ENCODE data around the gene PLCD4.

Gene PLCD4

DNA sequence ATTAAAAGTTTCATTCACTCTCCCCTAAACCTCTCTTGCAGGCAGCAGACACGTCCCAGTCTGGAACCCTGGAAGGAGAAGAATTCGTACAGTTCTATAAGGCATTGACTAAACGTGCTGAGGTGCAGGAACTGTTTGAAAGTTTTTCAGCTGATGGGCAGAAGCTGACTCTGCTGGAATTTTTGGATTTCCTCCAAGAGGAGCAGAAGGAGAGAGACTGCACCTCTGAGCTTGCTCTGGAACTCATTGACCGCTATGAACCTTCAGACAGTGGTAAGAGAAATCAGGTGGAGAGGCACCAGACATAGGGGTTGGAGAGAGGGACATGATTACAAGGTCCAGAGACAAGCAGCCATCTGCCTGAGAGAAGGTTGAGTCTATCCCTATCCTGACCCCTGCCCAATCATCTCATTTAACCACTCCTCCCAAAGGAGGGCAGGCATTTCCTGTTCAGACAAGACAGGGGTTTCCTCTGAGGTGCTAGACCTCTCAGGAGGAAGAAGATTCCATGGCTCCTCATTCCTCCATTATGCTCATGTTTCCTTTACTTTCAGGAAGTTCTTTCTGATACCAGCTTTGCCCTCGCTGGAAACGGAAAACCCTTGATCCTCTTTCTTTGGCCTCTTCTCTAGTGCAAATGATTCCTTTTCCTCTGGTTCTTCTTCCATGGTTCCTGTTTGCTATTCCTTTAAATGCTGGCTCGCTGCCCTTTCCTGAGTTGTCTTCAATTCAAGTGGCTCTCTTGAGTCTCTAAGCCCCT is 15.1 kb downstream of the PLCD4 start:
- no peaks in the 10 kb centered on the region for H3K27me3 ChIP-seq (ENCODE audit: insufficient read depth, low read depth)
- no peaks in the 10 kb centered on the region for H3K79me2 ChIP-seq (ENCODE audit: insufficient read depth, low read depth)
- no peak overlapping the region for H3K27ac ChIP-seq
- H3K4me2 ChIP-seq, result no peak overlapping the region
- H3K4me1 ChIP-seq (ENCODE audit: low read depth, poor library complexity, severe bottlenecking), result no peaks in the 10 kb centered on the region
- H3K9ac ChIP-seq, result no peak overlapping the region
- TF ChIP-seq, protein P1, sequence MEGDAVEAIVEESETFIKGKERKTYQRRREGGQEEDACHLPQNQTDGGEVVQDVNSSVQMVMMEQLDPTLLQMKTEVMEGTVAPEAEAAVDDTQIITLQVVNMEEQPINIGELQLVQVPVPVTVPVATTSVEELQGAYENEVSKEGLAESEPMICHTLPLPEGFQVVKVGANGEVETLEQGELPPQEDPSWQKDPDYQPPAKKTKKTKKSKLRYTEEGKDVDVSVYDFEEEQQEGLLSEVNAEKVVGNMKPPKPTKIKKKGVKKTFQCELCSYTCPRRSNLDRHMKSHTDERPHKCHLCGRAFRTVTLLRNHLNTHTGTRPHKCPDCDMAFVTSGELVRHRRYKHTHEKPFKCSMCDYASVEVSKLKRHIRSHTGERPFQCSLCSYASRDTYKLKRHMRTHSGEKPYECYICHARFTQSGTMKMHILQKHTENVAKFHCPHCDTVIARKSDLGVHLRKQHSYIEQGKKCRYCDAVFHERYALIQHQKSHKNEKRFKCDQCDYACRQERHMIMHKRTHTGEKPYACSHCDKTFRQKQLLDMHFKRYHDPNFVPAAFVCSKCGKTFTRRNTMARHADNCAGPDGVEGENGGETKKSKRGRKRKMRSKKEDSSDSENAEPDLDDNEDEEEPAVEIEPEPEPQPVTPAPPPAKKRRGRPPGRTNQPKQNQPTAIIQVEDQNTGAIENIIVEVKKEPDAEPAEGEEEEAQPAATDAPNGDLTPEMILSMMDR (conservative IDR thresholded peaks at IDR 0.05; ENCODE audit: low read depth, low read length), result no peak
- no peaks in the 10 kb centered on the region for H3K36me3 ChIP-seq (ENCODE audit: insufficient read depth)
- no peak overlapping the region for H3K4me3 ChIP-seq (IDR thresholded peaks at IDR 0.05; ENCODE audit: insufficient read depth, low read depth, low read length)
- H2AFZ ChIP-seq (ENCODE audit: low read depth), result no peak overlapping the region
- H4K20me1 ChIP-seq (ENCODE audit: insufficient read depth), result no peaks in the 10 kb centered on the region

DNA sequence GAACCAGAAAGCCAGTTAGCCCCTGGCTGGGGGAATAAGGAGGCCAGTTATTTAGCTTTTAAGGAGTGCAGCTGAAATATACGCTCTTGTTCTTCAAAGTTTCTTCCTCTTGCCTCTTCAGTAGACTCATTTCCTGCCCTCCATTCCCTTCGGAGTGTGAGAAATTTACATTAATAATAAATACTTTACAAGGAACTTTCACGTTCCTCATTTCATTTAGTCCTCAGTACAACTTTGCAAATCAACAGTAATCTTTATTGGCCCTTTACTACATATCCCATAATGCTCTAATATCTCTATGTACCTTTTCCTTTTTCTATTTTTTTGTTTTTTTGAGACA is 15.6 kb downstream of the PLCD4 start:
- H3K36me3 ChIP-seq (ENCODE audit: insufficient read depth), result no peaks in the 10 kb centered on the region
- no peak overlapping the region for H3K27ac ChIP-seq
- no peaks in the 10 kb centered on the region for H3K79me2 ChIP-seq (ENCODE audit: insufficient read depth, low read depth)
- TF ChIP-seq, protein P1 (conservative IDR thresholded peaks at IDR 0.05; ENCODE audit: low read depth, low read length), result no peak
- no peak overlapping the region for H3K4me2 ChIP-seq
- no peak overlapping the region for H3K9ac ChIP-seq
- H3K27me3 ChIP-seq (ENCODE audit: insufficient read depth, low read depth), result no peaks in the 10 kb centered on the region
- H4K20me1 ChIP-seq (ENCODE audit: insufficient read depth), result no peaks in the 10 kb centered on the region
- H3K4me3 ChIP-seq (IDR thresholded peaks at IDR 0.05; ENCODE audit: insufficient read depth, low read depth, low read length), result no peak overlapping the region
- H2AFZ ChIP-seq (ENCODE audit: low read depth), result no peak overlapping the region
- no peaks in the 10 kb centered on the region for H3K4me1 ChIP-seq (ENCODE audit: low read depth, poor library complexity, severe bottlenecking)

DNA sequence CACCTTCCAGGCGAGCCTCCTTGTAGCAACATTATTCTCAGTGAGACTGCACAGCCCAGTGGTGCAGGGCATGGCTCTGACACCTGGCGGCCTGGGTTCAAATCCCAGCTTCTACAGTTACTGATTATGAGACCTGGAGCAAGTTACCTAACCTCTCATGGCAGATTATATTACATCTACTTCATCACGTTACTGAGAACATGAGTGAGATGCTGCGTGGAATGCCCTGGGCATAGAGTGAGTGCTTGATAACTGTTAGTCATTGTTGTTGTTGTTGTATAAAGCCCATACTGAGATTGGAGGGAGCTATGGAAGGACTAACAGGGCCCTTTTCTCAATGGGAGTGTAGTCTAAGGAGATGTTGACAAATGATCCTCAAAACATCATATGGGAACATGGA is 18.7 kb downstream of the PLCD4 start:
- Histone ChIP-seq H3K27me3 (ENCODE audit: insufficient read depth, low read depth) (no peaks in the 10 kb centered on the region), H3K27ac (no peak overlapping the region), H3K4me3 (IDR thresholded peaks at IDR 0.05; ENCODE audit: insufficient read depth, low read depth, low read length) (no peak overlapping the region), H2AFZ (ENCODE audit: low read depth) (no peak overlapping the region), H4K20me1 (ENCODE audit: insufficient read depth) (no peaks in the 10 kb centered on the region), H3K9ac (no peak overlapping the region), H3K79me2 (ENCODE audit: insufficient read depth, low read depth) (no peaks in the 10 kb centered on the region), H3K4me1 (ENCODE audit: low read depth, poor library complexity, severe bottlenecking) (no peaks in the 10 kb centered on the region), H3K36me3 (ENCODE audit: insufficient read depth) (no peaks in the 10 kb centered on the region), H3K4me2 (no peak overlapping the region)
- TF ChIP-seq, protein P1 (conservative IDR thresholded peaks at IDR 0.05; ENCODE audit: low read depth, low read length), result no peak

DNA sequence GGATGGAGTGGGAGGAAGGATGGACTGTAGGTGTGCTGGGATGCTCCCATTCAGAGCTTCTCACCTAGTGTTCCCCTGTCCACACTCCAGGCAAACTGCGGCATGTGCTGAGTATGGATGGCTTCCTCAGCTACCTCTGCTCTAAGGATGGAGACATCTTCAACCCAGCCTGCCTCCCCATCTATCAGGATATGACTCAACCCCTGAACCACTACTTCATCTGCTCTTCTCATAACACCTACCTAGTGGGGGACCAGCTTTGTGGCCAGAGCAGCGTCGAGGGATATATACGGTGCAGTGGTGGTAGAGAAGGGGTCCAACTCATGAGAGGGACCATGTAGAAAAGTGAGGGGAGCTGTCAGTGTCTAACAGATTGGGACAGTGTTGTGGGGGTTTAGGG is 20.2 kb downstream of the PLCD4 start:
- H3K9ac ChIP-seq, result no peak overlapping the region
- H3K4me3 ChIP-seq (IDR thresholded peaks at IDR 0.05; ENCODE audit: insufficient read depth, low read depth, low read length), result no peak overlapping the region
- H3K4me2 ChIP-seq, result no peak overlapping the region
- H3K27ac ChIP-seq, result no peak overlapping the region
- H3K36me3 ChIP-seq (ENCODE audit: insufficient read depth), result no peaks in the 10 kb centered on the region
- H3K79me2 ChIP-seq (ENCODE audit: insufficient read depth, low read depth), result no peaks in the 10 kb centered on the region
- TF ChIP-seq, protein P1 (conservative IDR thresholded peaks at IDR 0.05; ENCODE audit: low read depth, low read length), result no peak
- H4K20me1 ChIP-seq (ENCODE audit: insufficient read depth), result no peaks in the 10 kb centered on the region
- no peak overlapping the region for H2AFZ ChIP-seq (ENCODE audit: low read depth)
- no peaks in the 10 kb centered on the region for H3K27me3 ChIP-seq (ENCODE audit: insufficient read depth, low read depth)
- no peaks in the 10 kb centered on the region for H3K4me1 ChIP-seq (ENCODE audit: low read depth, poor library complexity, severe bottlenecking)
